ENCODE data around the gene CYP2D6.
"Not testable (repeated sequence)": the region's sequence is repeated elsewhere in the genome, so short reads cannot be mapped to it uniquely, and the experiment has no call there.

Gene CYP2D6

DNA sequence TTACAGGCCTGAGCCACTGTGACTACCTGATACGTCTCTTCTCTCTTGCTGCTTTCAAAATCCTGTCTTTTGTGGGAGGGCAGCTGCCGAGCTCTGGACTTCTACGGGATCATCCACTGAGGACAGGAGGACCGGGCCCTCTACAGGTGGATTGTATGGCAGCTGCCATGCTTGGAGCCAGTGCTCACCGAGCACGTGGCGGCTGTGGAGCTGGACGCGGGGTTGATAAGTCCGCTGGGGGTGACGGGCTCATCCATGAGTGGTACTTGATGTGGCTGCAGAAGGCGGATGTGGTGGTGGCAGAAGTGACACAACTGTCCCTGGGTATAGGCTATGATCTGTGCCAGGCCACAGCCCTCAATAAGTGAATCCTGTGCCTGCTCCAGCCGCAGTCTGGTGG is 1.8 kb upstream of the CYP2D6 start:
- Mint-ChIP-seq H3K4me1 (peaks cover 0 to 4% of the 10 kb centered on the region in 2 donors), H3K4me3 (no peak overlapping the region), H3K27me3 (no peaks in the 10 kb centered on the region), H3K36me3 (peaks cover 5 to 6% of the 10 kb centered on the region in 2 donors), H3K9me3 (no peaks in the 10 kb centered on the region), H3K27ac (peak overlapping the region; percentile 85)
- no peak for ATAC-seq (replicated peaks)
- DNase-seq, result no peak

DNA sequence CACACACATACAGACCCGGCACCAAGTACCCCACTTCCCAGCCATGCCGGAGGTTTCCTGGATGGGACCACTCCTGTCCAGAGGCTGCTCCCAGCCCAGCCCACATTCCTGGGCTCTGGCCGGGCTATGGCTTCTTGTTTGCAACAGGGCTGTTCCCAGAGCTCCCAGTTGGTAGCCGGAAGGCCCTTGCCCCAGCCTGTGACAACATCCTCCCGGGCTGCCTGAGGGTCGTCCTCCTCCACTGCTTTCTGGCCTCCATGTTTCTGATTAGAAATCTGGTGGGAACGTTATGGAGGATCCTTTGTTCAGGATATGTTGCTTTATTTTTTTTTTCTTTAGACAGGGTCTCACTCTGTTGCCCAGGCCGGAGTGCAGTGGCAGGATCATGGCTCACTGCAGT is 952 bp upstream of the CYP2D6 start:
- ATAC-seq (replicated peaks) (no peak), DNase-seq (no peak)
- H3K4me3 Mint-ChIP-seq, result no peak overlapping the region
- no peak overlapping the region for H3K27ac Mint-ChIP-seq
- peaks cover 0 to 4% of the 10 kb centered on the region in 2 donors for H3K4me1 Mint-ChIP-seq
- H3K36me3 Mint-ChIP-seq, result peaks cover 5 to 6% of the 10 kb centered on the region in 2 donors
- H3K27me3 Mint-ChIP-seq, result no peaks in the 10 kb centered on the region
- no peaks in the 10 kb centered on the region for H3K9me3 Mint-ChIP-seq

DNA sequence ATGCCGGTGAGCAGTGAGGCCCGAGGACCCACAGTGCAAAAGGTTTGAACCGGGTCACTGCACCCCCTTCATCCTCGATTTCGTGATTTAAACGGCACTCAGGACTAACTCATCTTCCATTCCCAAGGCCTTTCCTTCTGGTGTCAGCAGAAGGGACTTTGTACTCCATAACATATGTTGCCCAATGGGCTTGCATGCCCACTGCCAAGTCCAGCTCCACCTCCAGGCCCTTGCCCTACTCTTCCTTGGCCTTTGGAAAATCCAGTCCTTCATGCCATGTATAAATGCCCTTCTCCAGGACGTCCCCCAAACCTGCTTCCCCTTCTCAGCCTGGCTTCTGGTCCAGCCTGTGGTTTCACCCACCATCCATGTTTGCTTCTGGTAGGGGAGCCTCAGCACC is 428 bp downstream of the CYP2D6 start:
- not testable (repeated sequence) for H3K27ac Mint-ChIP-seq; ATAC-seq (replicated peaks)

DNA sequence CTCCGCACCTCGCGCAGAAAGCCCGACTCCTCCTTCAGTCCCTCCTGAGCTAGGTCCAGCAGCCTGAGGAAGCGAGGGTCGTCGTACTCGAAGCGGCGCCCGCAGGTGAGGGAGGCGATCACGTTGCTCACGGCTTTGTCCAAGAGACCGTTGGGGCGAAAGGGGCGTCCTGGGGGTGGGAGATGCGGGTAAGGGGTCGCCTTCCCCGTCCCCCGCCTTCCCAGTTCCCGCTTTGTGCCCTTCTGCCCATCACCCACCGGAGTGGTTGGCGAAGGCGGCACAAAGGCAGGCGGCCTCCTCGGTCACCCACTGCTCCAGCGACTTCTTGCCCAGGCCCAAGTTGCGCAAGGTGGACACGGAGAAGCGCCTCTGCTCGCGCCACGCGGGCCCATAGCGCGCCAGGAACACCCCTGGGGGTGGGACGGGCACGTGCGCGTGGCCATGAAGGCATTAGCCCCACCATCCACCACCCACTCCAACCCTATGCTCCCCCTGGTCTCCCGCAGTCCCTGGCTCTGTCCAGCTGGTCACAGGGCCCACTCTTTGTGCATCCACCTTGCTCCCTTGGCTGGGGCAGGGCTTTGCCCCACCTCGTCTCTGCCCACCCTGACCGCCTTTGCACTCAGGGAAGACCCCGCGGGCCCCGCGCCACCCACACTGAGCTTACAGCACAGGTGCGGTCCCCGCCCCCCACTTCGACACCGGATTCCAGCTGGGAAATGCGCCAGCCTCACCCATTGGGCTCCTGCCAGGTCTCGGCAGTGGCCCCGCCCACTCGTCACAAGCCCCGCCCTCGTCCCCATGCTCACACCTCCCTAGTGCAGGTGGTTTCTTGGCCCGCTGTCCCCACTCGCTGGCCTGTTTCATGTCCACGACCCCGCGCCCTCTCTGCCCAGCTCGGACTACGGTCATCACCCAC is 1.6 kb downstream of the CYP2D6 start:
- not testable (repeated sequence) for H3K27ac Mint-ChIP-seq; H3K4me1 Mint-ChIP-seq; H3K9me3 Mint-ChIP-seq; H3K27me3 Mint-ChIP-seq; H3K4me3 Mint-ChIP-seq; DNase-seq; ATAC-seq (replicated peaks)
- peaks cover 11 to 14% of the 10 kb centered on the region in 2 donors for H3K36me3 Mint-ChIP-seq

More for the DNA sequence above, 428 bp downstream of the CYP2D6 start:
- H3K4me1 Mint-ChIP-seq, DNase-seq, H3K4me3 Mint-ChIP-seq, H3K27me3 Mint-ChIP-seq, H3K9me3 Mint-ChIP-seq: not testable (repeated sequence)
- H3K36me3 Mint-ChIP-seq, result peaks cover 11 to 14% of the 10 kb centered on the region in 2 donors

DNA sequence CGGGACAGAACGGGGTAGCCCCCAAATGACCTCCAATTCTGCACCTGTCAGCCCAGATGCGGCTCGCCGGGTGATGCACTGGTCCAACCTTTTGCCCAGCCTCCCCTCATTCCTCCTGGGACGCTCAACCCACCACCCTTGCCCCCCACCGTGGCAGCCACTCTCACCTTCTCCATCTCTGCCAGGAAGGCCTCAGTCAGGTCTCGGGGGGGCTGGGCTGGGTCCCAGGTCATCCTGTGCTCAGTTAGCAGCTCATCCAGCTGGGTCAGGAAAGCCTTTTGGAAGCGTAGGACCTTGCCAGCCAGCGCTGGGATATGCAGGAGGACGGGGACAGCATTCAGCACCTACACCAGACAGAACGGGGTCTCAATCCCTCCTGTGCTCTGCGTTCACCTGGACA is 2.6 kb downstream of the CYP2D6 start:
- H3K27ac Mint-ChIP-seq; H3K4me3 Mint-ChIP-seq; ATAC-seq (replicated peaks); H3K27me3 Mint-ChIP-seq; H3K9me3 Mint-ChIP-seq; H3K4me1 Mint-ChIP-seq; DNase-seq: not testable (repeated sequence)
- peaks cover 11 to 14% of the 10 kb centered on the region in 2 donors for H3K36me3 Mint-ChIP-seq

DNA sequence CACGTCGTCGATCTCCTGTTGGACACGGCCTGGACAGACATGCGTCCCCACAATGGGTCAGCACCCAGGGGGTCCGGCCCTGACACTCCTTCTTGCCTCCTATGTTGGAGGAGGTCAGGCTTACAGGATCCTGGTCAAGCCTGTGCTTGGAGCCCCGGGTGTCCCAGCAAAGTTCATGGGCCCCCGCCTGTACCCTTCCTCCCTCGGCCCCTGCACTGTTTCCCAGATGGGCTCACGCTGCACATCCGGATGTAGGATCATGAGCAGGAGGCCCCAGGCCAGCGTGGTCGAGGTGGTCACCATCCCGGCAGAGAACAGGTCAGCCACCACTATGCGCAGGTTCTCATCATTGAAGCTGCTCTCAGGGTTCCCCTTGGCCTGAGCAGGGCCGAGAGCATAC is 3.0 kb downstream of the CYP2D6 start:
- no peak overlapping the region for H3K4me3 Mint-ChIP-seq
- H3K36me3 Mint-ChIP-seq, result peaks cover 11 to 14% of the 10 kb centered on the region in 2 donors
- H3K4me1 Mint-ChIP-seq, result peaks cover 0 to 4% of the 10 kb centered on the region in 2 donors
- no peaks in the 10 kb centered on the region for H3K9me3 Mint-ChIP-seq
- DNase-seq (no peak), ATAC-seq (replicated peaks) (no peak)
- H3K27ac Mint-ChIP-seq, result peak overlapping the region; percentile 14
- H3K27me3 Mint-ChIP-seq, result no peaks in the 10 kb centered on the region

DNA sequence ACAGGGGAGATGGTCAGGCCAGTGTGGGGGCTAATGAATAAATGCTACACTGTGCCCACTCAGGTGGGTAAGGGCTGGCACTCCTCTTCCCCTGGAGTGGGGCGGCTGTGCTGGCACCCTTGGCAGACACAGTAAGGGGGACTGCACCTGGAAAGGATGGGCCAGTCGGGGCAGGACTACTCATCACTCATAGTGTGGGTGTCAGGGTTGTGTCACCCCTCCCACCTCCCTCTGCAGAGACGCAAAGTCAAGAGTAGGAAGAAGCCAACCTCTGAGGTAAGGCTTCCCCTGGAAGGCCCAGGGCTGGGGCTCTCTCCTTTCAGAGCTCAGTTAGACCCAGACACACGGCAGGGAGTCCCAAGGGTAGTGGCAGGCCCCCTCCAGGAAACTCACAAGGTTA is 7.1 kb downstream of the CYP2D6 start:
- Mint-ChIP-seq H3K36me3 (peaks cover 11 to 14% of the 10 kb centered on the region in 2 donors), H3K4me1 (peaks cover 14 to 22% of the 10 kb centered on the region in 2 donors)
- not testable (repeated sequence) for H3K27ac Mint-ChIP-seq, H3K27me3 Mint-ChIP-seq, H3K4me3 Mint-ChIP-seq, H3K9me3 Mint-ChIP-seq, DNase-seq
- peak in 1 of 2 donors; percentile 22 for ATAC-seq (replicated peaks)

DNA sequence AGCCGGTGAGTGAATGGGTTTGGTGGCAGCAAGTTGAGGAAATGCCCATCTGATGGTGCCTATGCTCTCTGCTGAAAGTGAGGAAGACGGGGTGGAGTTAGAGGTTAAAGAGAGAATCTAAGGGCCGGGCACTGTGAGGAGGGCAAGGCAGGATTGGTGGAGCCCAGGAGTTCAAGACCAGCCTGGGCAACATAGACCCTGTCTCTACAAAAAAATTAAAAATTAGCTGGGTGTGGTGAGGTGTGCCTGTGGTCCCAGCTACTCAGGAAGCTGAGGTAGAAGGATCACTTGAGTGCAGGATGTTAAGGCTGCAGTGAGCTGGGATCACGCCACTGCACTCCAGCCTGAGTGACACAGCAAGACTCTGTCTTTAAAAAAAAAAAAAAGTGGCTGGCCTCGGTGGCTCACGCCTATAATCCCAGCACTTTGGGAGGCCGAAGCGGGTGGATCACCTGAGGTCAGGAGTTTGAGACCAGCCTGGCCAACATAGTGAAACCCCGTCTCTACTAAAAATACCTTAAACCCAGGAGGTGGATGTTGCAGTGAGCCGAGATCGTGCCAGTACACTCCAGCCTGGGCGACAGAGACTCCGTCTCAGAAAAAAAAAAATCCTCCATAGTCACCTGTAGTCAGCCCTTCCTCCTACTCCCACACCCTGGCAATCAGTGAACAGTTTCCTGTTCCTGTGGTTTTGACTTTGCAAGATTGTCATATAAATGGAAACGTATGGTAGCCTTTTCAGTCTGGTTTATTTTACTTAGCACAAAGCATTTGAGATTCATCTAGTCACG is 10.2 kb downstream of the CYP2D6 start:
- Mint-ChIP-seq H3K4me3 (peak overlapping the region; percentile 64 to 71), H3K4me1 (peaks cover 14 to 22% of the 10 kb centered on the region in 2 donors)
- not testable (repeated sequence) for DNase-seq, H3K36me3 Mint-ChIP-seq, H3K27me3 Mint-ChIP-seq, H3K27ac Mint-ChIP-seq, H3K9me3 Mint-ChIP-seq
- ATAC-seq (replicated peaks), result peak; percentile 79 to 84

DNA sequence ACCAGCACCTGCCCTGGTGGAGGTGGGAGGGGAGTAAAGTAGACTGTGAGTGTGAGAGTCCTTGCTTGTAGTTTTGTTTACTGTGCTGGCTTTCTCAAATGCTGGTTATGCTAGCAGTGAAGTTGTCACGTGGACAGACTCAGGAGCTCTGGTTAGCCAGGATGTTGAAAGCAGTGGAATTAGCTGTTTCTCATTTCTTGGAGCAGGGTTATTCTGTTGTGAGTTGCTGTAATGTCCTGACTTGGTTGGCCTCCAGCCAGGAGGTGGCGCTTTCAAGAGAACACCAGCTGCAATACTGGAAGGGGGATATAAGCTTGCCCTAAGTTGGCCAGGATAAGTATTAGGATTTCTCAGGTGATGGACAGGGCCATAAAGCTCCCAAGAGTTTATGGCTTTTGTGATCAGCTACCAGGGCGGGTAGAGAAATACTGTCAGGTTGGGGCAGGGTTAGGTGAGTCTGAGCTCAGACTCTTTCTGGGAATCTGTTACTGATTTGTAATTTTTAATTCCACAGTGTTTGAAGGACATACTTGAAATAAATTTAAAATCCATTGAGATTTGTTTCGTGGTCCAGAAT is 13.7 kb downstream of the CYP2D6 start:
- ATAC-seq (replicated peaks) (no peak), DNase-seq (no peak)
- peaks cover 14 to 19% of the 10 kb centered on the region in 2 donors for H3K4me1 Mint-ChIP-seq
- H3K27ac Mint-ChIP-seq, result no peak overlapping the region
- peaks cover 3 to 10% of the 10 kb centered on the region in 2 donors for H3K9me3 Mint-ChIP-seq
- no peaks in the 10 kb centered on the region for H3K27me3 Mint-ChIP-seq
- peaks cover 7 to 9% of the 10 kb centered on the region in 2 donors for H3K36me3 Mint-ChIP-seq
- no peak overlapping the region for H3K4me3 Mint-ChIP-seq

DNA sequence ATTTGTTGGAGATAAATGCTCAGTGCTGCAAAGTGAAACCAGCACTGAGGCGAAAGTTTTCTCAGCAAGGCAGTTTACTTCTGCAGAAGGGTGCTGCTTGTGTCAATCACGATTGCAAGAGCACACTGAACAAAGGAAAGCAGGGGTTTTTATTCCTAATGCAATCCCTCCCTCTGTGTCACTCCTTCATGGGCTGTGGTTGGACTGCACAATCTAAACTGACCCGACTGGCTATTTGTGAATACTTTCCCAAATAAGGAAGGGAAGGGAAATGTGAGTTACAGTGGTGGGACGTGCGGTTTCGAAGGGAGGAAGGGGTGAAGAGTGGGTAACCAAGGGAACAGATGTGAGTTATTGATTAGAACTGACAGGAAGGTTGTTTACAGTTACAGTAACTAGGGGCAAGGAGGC is 15.2 kb downstream of the CYP2D6 start:
- not testable (repeated sequence) for H3K27ac Mint-ChIP-seq; DNase-seq; ATAC-seq (replicated peaks); H3K36me3 Mint-ChIP-seq; H3K27me3 Mint-ChIP-seq; H3K4me3 Mint-ChIP-seq; H3K9me3 Mint-ChIP-seq
- peaks cover 9 to 10% of the 10 kb centered on the region in 2 donors for H3K4me1 Mint-ChIP-seq

DNA sequence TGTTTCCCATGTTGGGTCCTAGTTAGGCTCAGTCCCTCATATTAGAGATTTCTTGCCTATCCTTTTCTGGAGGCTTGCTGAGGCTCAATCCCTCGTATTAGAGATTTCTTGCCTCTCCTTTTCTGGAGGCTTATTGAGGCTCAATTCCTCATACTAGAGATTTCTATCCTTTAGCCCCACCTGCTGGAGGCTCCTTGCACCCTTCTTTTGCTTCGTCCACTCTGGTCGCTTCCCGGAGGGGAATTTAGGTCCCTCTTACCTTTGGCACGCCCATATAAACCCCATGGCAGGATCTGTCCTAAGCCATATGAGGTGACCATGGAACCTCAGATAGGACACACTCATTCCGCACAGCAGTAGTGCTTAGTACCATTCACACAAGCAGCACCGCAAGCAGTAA is 15.9 kb downstream of the CYP2D6 start:
- no peak for ATAC-seq (replicated peaks)
- H3K27me3 Mint-ChIP-seq, result no peaks in the 10 kb centered on the region
- DNase-seq, result no peak
- no peak overlapping the region for H3K4me3 Mint-ChIP-seq
- no peak overlapping the region for H3K27ac Mint-ChIP-seq
- peaks cover 3 to 10% of the 10 kb centered on the region in 2 donors for H3K9me3 Mint-ChIP-seq
- H3K4me1 Mint-ChIP-seq, result peaks cover 2 to 5% of the 10 kb centered on the region in 2 donors
- H3K36me3 Mint-ChIP-seq, result peaks cover 7 to 9% of the 10 kb centered on the region in 2 donors

DNA sequence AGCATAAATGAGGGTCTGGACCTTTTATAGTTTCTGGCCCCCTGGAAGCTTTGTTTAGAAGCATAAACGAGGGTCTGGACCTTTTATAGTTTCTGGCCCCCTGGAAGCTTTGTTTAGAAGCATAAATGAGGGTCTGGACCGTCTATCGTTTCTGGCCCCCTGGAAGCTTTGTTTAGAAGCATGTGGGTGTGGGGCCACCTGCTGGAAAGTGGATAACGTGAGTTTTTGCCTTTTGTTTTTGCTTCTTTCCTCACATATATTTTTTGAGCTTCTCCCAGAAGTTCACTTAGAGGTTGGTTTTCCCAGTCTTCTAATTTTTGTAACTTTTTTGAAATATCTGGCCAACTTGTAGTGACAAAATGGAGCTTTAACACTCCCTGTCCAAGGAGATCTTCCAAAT is 17.8 kb downstream of the CYP2D6 start:
- not testable (repeated sequence) for H3K4me3 Mint-ChIP-seq; H3K27ac Mint-ChIP-seq; H3K4me1 Mint-ChIP-seq; H3K9me3 Mint-ChIP-seq; H3K27me3 Mint-ChIP-seq; DNase-seq; ATAC-seq (replicated peaks)
- H3K36me3 Mint-ChIP-seq, result peaks cover 9 to 17% of the 10 kb centered on the region in 2 donors

DNA sequence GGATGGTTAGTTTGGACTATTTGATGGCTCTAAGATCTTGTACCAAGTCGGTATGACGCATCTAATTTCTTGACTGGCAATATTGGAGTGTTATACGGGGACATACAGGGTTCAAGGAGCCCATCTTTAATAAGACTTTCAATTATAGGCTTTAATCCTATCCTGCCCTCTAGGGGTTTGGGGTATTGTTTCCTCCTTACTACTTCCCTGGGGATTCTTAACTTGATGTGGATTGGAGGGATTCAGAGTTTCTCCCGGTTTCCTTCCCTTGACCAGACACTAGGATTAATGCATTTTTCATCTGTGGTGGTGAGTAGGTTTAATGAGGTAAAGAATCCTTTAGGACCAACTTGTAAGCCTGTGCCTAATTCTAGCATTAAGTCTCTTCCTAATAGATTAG is 18.8 kb downstream of the CYP2D6 start:
- Mint-ChIP-seq H3K4me1 (no peaks in the 10 kb centered on the region), H3K36me3 (peaks cover 9 to 23% of the 10 kb centered on the region in 2 donors), H3K4me3 (no peak overlapping the region), H3K27ac (no peak overlapping the region), H3K9me3 (peaks cover 3 to 10% of the 10 kb centered on the region in 2 donors), H3K27me3 (no peaks in the 10 kb centered on the region)
- ATAC-seq (replicated peaks) (no peak), DNase-seq (no peak)

DNA sequence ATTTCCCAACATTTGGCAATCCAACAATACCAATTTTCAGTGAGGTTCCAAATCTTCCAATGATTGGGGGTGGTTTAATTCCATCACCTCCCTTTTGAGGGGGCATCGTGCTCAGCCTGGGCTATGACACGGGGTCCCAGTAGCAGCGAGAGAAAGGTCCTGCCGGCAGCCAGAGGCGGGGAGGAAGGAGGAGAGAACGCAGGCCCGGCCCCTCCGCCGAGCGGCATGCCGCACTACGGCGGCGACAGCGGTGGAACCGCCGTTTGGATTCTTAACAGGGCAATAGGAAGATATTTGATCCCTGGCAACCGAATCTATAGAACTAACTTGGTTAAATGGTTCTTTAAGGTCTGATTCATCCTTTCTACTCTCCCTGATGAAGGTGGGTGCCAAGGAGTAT is 21.8 kb downstream of the CYP2D6 start:
- peaks cover 5 to 9% of the 10 kb centered on the region in 2 donors for H3K9me3 Mint-ChIP-seq
- DNase-seq, result no peak
- ATAC-seq (replicated peaks), result no peak

More for the DNA sequence above, 21.8 kb downstream of the CYP2D6 start:
- H3K36me3 Mint-ChIP-seq, result peaks cover 4 to 24% of the 10 kb centered on the region in 2 donors
- no peak overlapping the region for H3K27ac Mint-ChIP-seq
- no peak overlapping the region for H3K4me3 Mint-ChIP-seq
- H3K4me1 Mint-ChIP-seq, result no peaks in the 10 kb centered on the region
- no peaks in the 10 kb centered on the region for H3K27me3 Mint-ChIP-seq

Data from stimulated activated naive B cell treated with anti-CD40 and anti-IgM and Interleukin-4, amounts not matched to agents 10 μg/mL and 1 μg/mL and 100 μg/mL, for 72 hours (primary cell).